B cell (primary cell): Measurements from ENCODE around the gene FTO.
A peak's percentile ranks its signal among the peaks of the same experiment; 100 is the strongest.

Source experiments
- EZH2 ChIP-seq: IDR thresholded peaks from 2 replicates; pipeline ENCODE4 v1.6.1; 2012; ENCODE audit warnings: borderline replicate concordance, low read depth, mild to moderate bottlenecking, moderate library complexity, low read length; ENCODE audit not compliant: insufficient read depth, poor library complexity, severe bottlenecking
- TF ChIP-seq, protein P1 (sequence below): fragments of 200-600 bp; IDR thresholded peaks from one replicate; pipeline ENCODE4 v1.8.0; 2022; ENCODE audit warnings: antibody characterized with exemption, mild to moderate bottlenecking

DNA sequence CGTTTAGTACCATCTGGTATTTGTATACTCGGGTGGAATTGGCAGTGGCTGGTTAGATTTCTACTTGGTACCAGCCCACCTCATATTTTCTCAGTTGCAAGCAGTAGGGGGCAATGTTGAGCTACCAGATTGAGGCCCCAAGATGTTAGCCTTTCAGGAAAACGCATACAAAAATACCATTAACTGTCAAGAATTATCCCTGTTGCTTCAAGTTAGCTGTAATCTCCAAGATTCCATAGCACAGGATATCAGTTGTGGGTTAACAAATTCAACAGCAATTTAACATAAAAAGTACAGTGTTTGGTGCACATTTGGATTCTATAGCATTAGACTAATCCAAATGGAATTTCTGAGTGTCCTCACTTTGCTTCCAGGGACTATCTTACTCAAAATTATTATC lies 188.2 kb downstream of the FTO start:
- TF ChIP-seq, protein P1, sequence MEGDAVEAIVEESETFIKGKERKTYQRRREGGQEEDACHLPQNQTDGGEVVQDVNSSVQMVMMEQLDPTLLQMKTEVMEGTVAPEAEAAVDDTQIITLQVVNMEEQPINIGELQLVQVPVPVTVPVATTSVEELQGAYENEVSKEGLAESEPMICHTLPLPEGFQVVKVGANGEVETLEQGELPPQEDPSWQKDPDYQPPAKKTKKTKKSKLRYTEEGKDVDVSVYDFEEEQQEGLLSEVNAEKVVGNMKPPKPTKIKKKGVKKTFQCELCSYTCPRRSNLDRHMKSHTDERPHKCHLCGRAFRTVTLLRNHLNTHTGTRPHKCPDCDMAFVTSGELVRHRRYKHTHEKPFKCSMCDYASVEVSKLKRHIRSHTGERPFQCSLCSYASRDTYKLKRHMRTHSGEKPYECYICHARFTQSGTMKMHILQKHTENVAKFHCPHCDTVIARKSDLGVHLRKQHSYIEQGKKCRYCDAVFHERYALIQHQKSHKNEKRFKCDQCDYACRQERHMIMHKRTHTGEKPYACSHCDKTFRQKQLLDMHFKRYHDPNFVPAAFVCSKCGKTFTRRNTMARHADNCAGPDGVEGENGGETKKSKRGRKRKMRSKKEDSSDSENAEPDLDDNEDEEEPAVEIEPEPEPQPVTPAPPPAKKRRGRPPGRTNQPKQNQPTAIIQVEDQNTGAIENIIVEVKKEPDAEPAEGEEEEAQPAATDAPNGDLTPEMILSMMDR = peak; percentile 42
- TF ChIP-seq EZH2 = no peak
